Breast epithelium (tissue), 4 donors: ENCODE data around the gene TMEM108. TPM values are rescaled to one million over a fixed set of nuclear protein-coding genes. Genes with fewer than 3 reads are reported as not detected.

Experiments
- DNase-seq, 2 donors: peaks; one replicate each; pipeline ENCODE4 v3.0.0-alpha.2; 2019; ENCODE audit warnings: low spot score in 2 of 2
- H3K27ac ChIP-seq, 2 donors: fragments of 200-600 bp; sonication (generic) in 1 of 2; one replicate each; pipeline ENCODE4 v1.5.1; 2016 to 2019; ENCODE audit warnings: mild to moderate bottlenecking in 1 of 2
- H3K27me3 ChIP-seq, 2 donors: fragments of 200-600 bp; sonication (generic) in 1 of 2; one replicate each; pipeline versions ENCODE4 v1.5.1 to v1.6.0; 2017 to 2019; ENCODE audit warnings: control low read depth in 1 of 2, mild to moderate bottlenecking in 1 of 2
- H3K36me3 ChIP-seq: fragments of 200-600 bp; one replicate; pipeline ENCODE4 v1.5.1; 2019
- H3K4me1 ChIP-seq, 2 donors: fragments of 200-600 bp; sonication (generic); one replicate each; pipeline ENCODE4 v1.5.1; 2016 to 2019; ENCODE audit warnings: control low read depth in 1 of 2
- H3K4me3 ChIP-seq, 3 donors: fragments of 200-600 bp; sonication (generic); 1 replicate in 2 of 3; 2 replicates in 1 of 3; pipeline ENCODE4 v1.5.1; 2016 to 2019; ENCODE audit warnings: mild to moderate bottlenecking in 3 of 3, moderate library complexity in 2 of 3
- H3K9me3 ChIP-seq, 2 donors: fragments of 200-600 bp; sonication (generic) in 1 of 2; one replicate each; pipeline ENCODE4 v1.5.1; 2016 to 2019; ENCODE audit warnings: control low read depth in 1 of 2
- CTCF ChIP-seq, 3 donors: fragments of 450-650 bp; IDR thresholded peaks; one replicate each; pipeline ENCODE4 v1.5.1; 2016 to 2017; ENCODE audit warnings: antibody characterized with exemption in 3 of 3, mild to moderate bottlenecking in 3 of 3, moderate library complexity in 3 of 3
- POLR2A ChIP-seq: fragments of 450-650 bp; IDR thresholded peaks from one replicate; pipeline ENCODE4 v1.6.1; 2016; ENCODE audit warnings: antibody characterized with exemption, mild to moderate bottlenecking, moderate library complexity
- POLR2AphosphoS5 ChIP-seq, 3 donors: sonication (generic); formaldehyde crosslinking; IDR thresholded peaks; one replicate each; pipeline ENCODE4 v1.6.1; 2017; ENCODE audit warnings: antibody characterized with exemption in 3 of 3
- intact Hi-C: fragments of 100-400 bp; cut with DNase I; formaldehyde crosslinking; loops from one replicate; pipeline ENCODE4 v1.15.1; 2023; ENCODE audit warnings: low total_unique reads
- total RNA-seq, 3 donors: library from RNA; depleted of rRNA; stranded (reverse); fragments of >200 nt; gene quantifications; one replicate each; pipeline ENCODE4 v1.1.0, GENCODE V29; 2016

Gene TMEM108
- total RNA-seq, 3 donors from 2014 or later = 0.44 to 0.98 (median 0.48) TPM

DNA sequence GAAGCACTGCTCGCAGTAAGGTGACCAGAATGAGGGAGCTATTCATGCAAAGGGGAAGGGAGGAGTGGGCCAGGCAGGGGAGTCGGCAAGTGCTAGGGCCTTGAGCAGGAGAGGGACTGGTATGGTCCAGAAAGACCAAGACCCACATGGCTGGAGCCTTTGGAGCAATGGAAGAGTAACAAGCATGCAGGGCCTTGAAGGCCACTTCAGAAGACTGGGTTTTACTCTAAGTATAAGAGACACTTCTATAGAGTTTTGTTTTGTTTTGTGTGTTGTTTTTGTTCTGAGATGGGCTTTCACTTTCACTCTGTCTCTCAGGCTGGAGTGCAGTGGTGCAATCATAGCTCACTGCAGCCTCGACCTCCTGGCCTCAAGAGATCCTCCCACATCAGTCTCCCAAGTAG is 403.7 kb downstream of the TMEM108 start:
- TF ChIP-seq CTCF (IDR thresholded peaks at IDR 0.05) (no peak), POLR2AphosphoS5 (IDR thresholded peaks at IDR 0.05) (no peak), POLR2A (no peak)
- DNase-seq = no peak
- Histone ChIP-seq H3K4me1 (no peaks in the 10 kb centered on the region), H3K4me3 (no peak overlapping the region), H3K27me3 (no peaks in the 10 kb centered on the region), H3K27ac (no peak overlapping the region), H3K9me3 (no peaks in the 10 kb centered on the region), H3K36me3 (no peaks in the 10 kb centered on the region)
- intact Hi-C loops = no loop called here

- intact Hi-C loops = no loop called here
- no peaks in the 10 kb centered on the region for H3K27me3 ChIP-seq
- no peaks in the 10 kb centered on the region for H3K9me3 ChIP-seq
- H3K36me3 ChIP-seq = no peaks in the 10 kb centered on the region
- no peaks in the 10 kb centered on the region for H3K4me1 ChIP-seq
- no peak overlapping the region for H3K27ac ChIP-seq
- H3K4me3 ChIP-seq = no peak overlapping the region
- TF ChIP-seq CTCF (IDR thresholded peaks at IDR 0.05) (no peak), POLR2A (no peak), POLR2AphosphoS5 (IDR thresholded peaks at IDR 0.05) (no peak)
- no peak for DNase-seq
These were observed 404.3 kb downstream of the TMEM108 start for GRCh38 chr3:133442518-133442917.

- Histone ChIP-seq H3K36me3 (no peaks in the 10 kb centered on the region), H3K4me1 (no peaks in the 10 kb centered on the region), H3K27ac (no peak overlapping the region), H3K9me3 (no peaks in the 10 kb centered on the region), H3K4me3 (no peak overlapping the region), H3K27me3 (no peaks in the 10 kb centered on the region)
- TF ChIP-seq POLR2A (no peak), CTCF (IDR thresholded peaks at IDR 0.05) (no peak), POLR2AphosphoS5 (IDR thresholded peaks at IDR 0.05) (no peak)
- DNase-seq = no peak
- intact Hi-C loops = no loop called here
These were observed 405.6 kb downstream of the TMEM108 start for GRCh38 chr3:133443649-133444422.

GRCh38 chr3:133444423-133444774 is 406.2 kb downstream of the TMEM108 start:
- no peak for DNase-seq
- Histone ChIP-seq H3K9me3 (no peaks in the 10 kb centered on the region), H3K36me3 (no peaks in the 10 kb centered on the region), H3K27me3 (no peaks in the 10 kb centered on the region), H3K4me3 (no peak overlapping the region), H3K27ac (no peak overlapping the region), H3K4me1 (no peaks in the 10 kb centered on the region)
- intact Hi-C loops = no loop called here
- no peak for TF ChIP-seq POLR2AphosphoS5 (IDR thresholded peaks at IDR 0.05)
- TF ChIP-seq CTCF (IDR thresholded peaks at IDR 0.05) = no peak
- TF ChIP-seq POLR2A = no peak

- no peaks in the 10 kb centered on the region for H3K36me3 ChIP-seq
- no peaks in the 10 kb centered on the region for H3K27me3 ChIP-seq
- no peak for TF ChIP-seq CTCF (IDR thresholded peaks at IDR 0.05)
- TF ChIP-seq POLR2A = no peak
- no peak for TF ChIP-seq POLR2AphosphoS5 (IDR thresholded peaks at IDR 0.05)
- H3K4me1 ChIP-seq = no peaks in the 10 kb centered on the region
- DNase-seq = no peak
- no peak overlapping the region for H3K27ac ChIP-seq
- intact Hi-C loops = no loop called here
- H3K9me3 ChIP-seq = no peaks in the 10 kb centered on the region
- no peak overlapping the region for H3K4me3 ChIP-seq
These were observed 406.9 kb downstream of the TMEM108 start for GRCh38 chr3:133445108-133445507.
